HepG2 (cell line): ENCODE measurements around the gene SZRD1. TPM values are rescaled to one million over a fixed set of nuclear protein-coding genes. Genes with fewer than 3 reads are reported as not detected.

ENCODE experiments used
- BATF2 ChIP-seq: sonication (generic); formaldehyde crosslinking; IDR thresholded peaks from 2 replicates; pipeline ENCODE4 v1.8.0; 2022; ENCODE audit warnings: mild to moderate bottlenecking, missing genetic modification reagents, moderate library complexity
- CERS6 ChIP-seq: sonication (generic); formaldehyde crosslinking; IDR thresholded peaks from 2 replicates; pipeline ENCODE4 v1.5.0; 2020; ENCODE audit warnings: missing genetic modification reagents
- GTF3A ChIP-seq: sonication (generic); formaldehyde crosslinking; conservative IDR thresholded peaks from 2 replicates; pipeline ENCODE4 v1.4.0; 2020; ENCODE audit warnings: mild to moderate bottlenecking, missing genetic modification reagents
- IKZF4 ChIP-seq: sonication (generic); formaldehyde crosslinking; IDR thresholded peaks from 2 replicates; pipeline ENCODE4 v1.5.1; 2020; ENCODE audit warnings: borderline replicate concordance, mild to moderate bottlenecking, low read depth, missing genetic modification reagents; ENCODE audit errors: not compliant biosample characterization
- LRRFIP1 ChIP-seq: sonication (generic); formaldehyde crosslinking; conservative IDR thresholded peaks from 2 replicates; pipeline ENCODE4 v1.4.0; 2020; ENCODE audit warnings: missing genetic modification reagents
- REPIN1 ChIP-seq: sonication (generic); formaldehyde crosslinking; IDR thresholded peaks from 2 replicates; pipeline ENCODE4 v1.8.0; 2022; ENCODE audit warnings: missing genetic modification reagents, low read depth, mild to moderate bottlenecking, borderline replicate concordance
- ZBED4 ChIP-seq: sonication (generic); formaldehyde crosslinking; IDR thresholded peaks from 2 replicates; pipeline ENCODE4 v1.4.0; 2020; ENCODE audit warnings: missing genetic modification reagents, borderline replicate concordance
- ZNF3 ChIP-seq: IDR thresholded peaks from 2 replicates; pipeline ENCODE4 v1.7.0; 2017; ENCODE audit warnings: inconsistent platforms
- ZNF724P ChIP-seq: sonication (generic); formaldehyde crosslinking; IDR thresholded peaks from 2 replicates; pipeline ENCODE4 v1.8.0; 2022; ENCODE audit warnings: missing genetic modification reagents, borderline replicate concordance
- ZNF800 ChIP-seq: sonication (generic); formaldehyde crosslinking; IDR thresholded peaks from 2 replicates; pipeline ENCODE4 v1.4.0; 2020; ENCODE audit warnings: missing genetic modification reagents
- polyA plus RNA-seq, 8 experiments: library from polyadenylated mRNA; depleted of rRNA in 3 of 8; stranded (reverse) in 7 of 8; unstranded in 1 of 8; fragments of >200 nt; fragmentation: Illumina TruSeq in 4 of 8; extraction: Trizol in 4 of 8; gene quantifications; 2 replicates each; pipeline versions ENCODE4 v1.2.1 to v1.2.3, GENCODE V29; 2011 to 2016; ENCODE audit warnings: low read depth in 4 of 8, missing spikeins in 1 of 8, mixed read lengths in 1 of 8; ENCODE audit not compliant: insufficient read depth in 1 of 8
- total RNA-seq, 5 experiments: library from RNA; depleted of rRNA; stranded (reverse); fragments of >200 nt; fragmentation: Illumina TruSeq; extraction: Trizol; gene quantifications; 2 replicates each; pipeline ENCODE4 v1.2.3, GENCODE V29; 2016; ENCODE audit warnings: low read depth in 1 of 5

The SZRD1 gene
- total and polyA plus RNA-seq, 2 of the 13 experiments (the other 11 are each of a cell fraction or from before 2014, with no cell fraction given) = 28.5 to 41.4 TPM

- 0 out of 2 replicates have a peak, but pooled peaks have one; percentile 12 for TF ChIP-seq LRRFIP1 (CRISPR knock-in tag)
- peak; percentile 61; the same call in 1 of the 2 replicates for TF ChIP-seq ZNF724P (CRISPR knock-in tag)
- TF ChIP-seq IKZF4 (CRISPR knock-in tag) = peak; percentile 69
- TF ChIP-seq REPIN1 = peak; percentile 94; the same call in 1 of the 2 replicates
- TF ChIP-seq CERS6 (CRISPR knock-in tag) = no peak
- TF ChIP-seq BATF2 (CRISPR knock-in tag) = no peak
- TF ChIP-seq ZNF3 (CRISPR knock-in tag) = no peak
- TF ChIP-seq ZBED4 = 0 out of 2 replicates have a peak, but pooled peaks have one; percentile 52
- TF ChIP-seq ZNF800 (CRISPR knock-in tag) = peak; percentile 82
- peak; percentile 54; the same call in 1 of the 2 replicates for TF ChIP-seq GTF3A (CRISPR knock-in tag)
These were observed 73.6 kb downstream of the SZRD1 start, which contains the start of gene NECAP2 (continued) for GRCh38 chr1:16440470-16441281.
